RWPE2 (cell line): Measurements from ENCODE around the gene TMEM54.

ENCODE experiments used
- ATAC-seq: fragments of 200-7000 bp; cut with Tn5 transposase; 3 replicates; pipeline ENCODE4 v1.9.1; 2021; ENCODE audit warnings: low read depth
- DNase-seq: peaks from one replicate; pipeline ENCODE4 v3.0.0-alpha.2; 2020; ENCODE audit warnings: low spot score
- H3K27ac ChIP-seq: fragments of 450-650 bp; 2 replicates; pipeline ENCODE4 v1.5.1; 2017; ENCODE audit warnings: mild to moderate bottlenecking; ENCODE audit not compliant: poor library complexity, severe bottlenecking
- H3K27me3 ChIP-seq: fragments of 250-450 bp; sonication (Bioruptor Pico); 2 replicates; pipeline ENCODE4 v1.5.1; 2021; ENCODE audit warnings: mild to moderate bottlenecking, moderate library complexity; ENCODE audit not compliant: insufficient read depth, poor library complexity, severe bottlenecking
- H3K36me3 ChIP-seq: fragments of 250-450 bp; sonication (Bioruptor Pico); 2 replicates; pipeline ENCODE4 v1.5.1; 2020; ENCODE audit warnings: low read depth, mild to moderate bottlenecking, moderate library complexity
- H3K4me1 ChIP-seq: fragments of 250-450 bp; sonication (Bioruptor Pico); 2 replicates; pipeline ENCODE4 v1.5.1; 2021; ENCODE audit warnings: mild to moderate bottlenecking, moderate library complexity; ENCODE audit not compliant: insufficient read depth, poor library complexity, severe bottlenecking
- H3K4me3 ChIP-seq: fragments of 250-450 bp; sonication (Bioruptor Pico); 2 replicates; pipeline ENCODE4 v1.5.1; 2021; ENCODE audit warnings: mild to moderate bottlenecking, moderate library complexity; ENCODE audit not compliant: severe bottlenecking
- H3K9me3 ChIP-seq: fragments of 250-450 bp; sonication (Bioruptor Pico); 2 replicates; pipeline ENCODE4 v1.5.1; 2021; ENCODE audit warnings: mild to moderate bottlenecking, moderate library complexity; ENCODE audit not compliant: severe bottlenecking
- CTCF ChIP-seq: fragments of 450-650 bp; IDR thresholded peaks from one replicate; pipeline ENCODE4 v1.5.1; 2017; ENCODE audit warnings: mild to moderate bottlenecking, moderate library complexity; ENCODE audit not compliant: poor library complexity, severe bottlenecking

Gene TMEM54

DNA sequence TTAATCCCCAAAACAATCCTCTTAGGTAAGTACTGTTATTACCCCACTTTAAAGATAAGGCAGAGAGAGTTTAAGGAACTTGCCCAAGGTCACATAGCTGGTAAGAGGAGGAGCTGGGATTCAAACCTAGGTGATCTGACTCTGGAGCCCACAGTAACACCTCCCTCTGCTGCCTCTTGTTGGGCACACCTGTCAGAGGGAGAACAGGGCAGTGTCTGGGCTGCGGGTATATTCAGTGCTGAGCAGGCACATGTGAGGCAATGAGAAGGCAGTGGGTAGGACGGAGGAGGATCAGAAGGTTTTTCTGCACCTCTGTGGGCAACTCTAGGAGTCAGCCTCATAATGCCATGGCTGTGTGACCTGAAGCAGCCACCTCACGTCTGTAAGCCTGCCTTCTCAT lies 13.1 kb downstream of the TMEM54 start:
- Histone ChIP-seq H3K27ac (no peak overlapping the region), H3K36me3 (no peaks in the 10 kb centered on the region), H3K9me3 (no peaks in the 10 kb centered on the region), H3K27me3 (peaks cover 30% of the 10 kb centered on the region), H3K4me1 (no peaks in the 10 kb centered on the region), H3K4me3 (no peak overlapping the region)
- TF ChIP-seq CTCF = no peak
- ATAC-seq (no peak), DNase-seq (no peak)

DNA sequence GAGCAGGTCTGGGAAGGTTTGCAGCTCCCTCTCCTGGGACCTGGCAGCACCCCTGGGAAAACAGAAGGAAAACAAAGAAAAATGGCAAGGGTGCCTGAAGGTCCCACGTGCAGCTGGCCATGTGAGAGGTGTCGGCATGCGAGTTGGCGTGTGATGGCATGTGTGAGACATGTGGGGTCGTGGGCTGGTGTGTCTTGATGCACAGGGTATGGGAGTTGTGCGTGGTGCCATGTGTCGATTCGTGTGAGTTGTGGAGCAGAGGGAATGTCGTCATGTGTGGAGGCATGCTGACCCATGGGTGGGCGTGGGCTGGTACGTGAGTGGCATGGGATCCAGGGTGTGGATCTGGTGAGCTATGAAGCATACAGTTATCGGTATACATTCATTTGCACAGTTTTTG lies 13.6 kb downstream of the TMEM54 start:
- no peak for ATAC-seq
- H3K4me1 ChIP-seq = no peaks in the 10 kb centered on the region
- no peak overlapping the region for H3K27ac ChIP-seq
- H3K9me3 ChIP-seq = no peaks in the 10 kb centered on the region
- DNase-seq = no peak
- H3K4me3 ChIP-seq = no peak overlapping the region
- no peaks in the 10 kb centered on the region for H3K36me3 ChIP-seq
- TF ChIP-seq CTCF = no peak
- H3K27me3 ChIP-seq = peaks cover 30% of the 10 kb centered on the region

DNA sequence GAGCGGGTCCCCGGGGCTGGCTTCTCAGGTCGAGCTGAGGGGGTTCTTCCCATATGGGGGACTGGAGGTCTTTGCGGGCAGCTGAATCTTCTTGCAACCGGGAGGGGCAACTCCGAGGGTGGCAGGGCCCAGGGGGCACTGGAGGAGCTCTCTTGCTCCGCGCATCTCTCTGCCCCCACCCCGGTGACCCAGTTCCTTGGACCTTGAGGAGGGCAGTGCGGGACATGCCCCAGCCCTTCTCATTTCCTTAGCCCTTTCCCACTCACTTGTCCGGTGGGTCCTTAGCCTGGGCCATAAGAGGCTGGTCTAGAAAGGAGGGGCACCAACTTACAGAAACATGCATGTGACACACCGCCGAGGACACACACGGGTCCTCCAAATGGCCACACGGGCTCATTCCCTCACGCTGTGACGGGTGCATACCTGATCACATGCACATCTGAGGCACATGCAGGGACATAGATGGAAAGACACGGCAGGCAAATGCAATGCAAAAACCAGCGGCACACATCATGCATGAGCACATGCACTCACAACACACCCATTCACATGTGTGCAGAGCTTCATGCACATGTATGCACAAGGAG lies 14.3 kb downstream of the TMEM54 start:
- Histone ChIP-seq H3K4me3 (no peak overlapping the region), H3K27ac (no peak overlapping the region)
- no peak for DNase-seq

GRCh38 chr1:32886004-32886827 lies 15.0 kb downstream of the TMEM54 start, which contains the start of gene HPCA:
TSS of gene HPCA (plus strand) at chr1:32886491. CDS start at chr1:32888899, 2,408 bp downstream.
- DNase-seq (no peak), ATAC-seq (peak; percentile 66)
- H3K9me3 ChIP-seq = no peaks in the 10 kb centered on the region
- peak; percentile 53 for TF ChIP-seq CTCF
- H3K4me3 ChIP-seq = no peak within 1 kb of the TSS
- peaks cover 30% of the 10 kb centered on the region for H3K27me3 ChIP-seq
- H3K4me1 ChIP-seq = no peaks in the 10 kb centered on the region
- H3K27ac ChIP-seq = no peak within 1 kb of the TSS
- H3K36me3 ChIP-seq = no peaks in the 10 kb centered on the region

More for the DNA sequence above, 14.3 kb downstream of the TMEM54 start:
- Histone ChIP-seq H3K9me3 (no peaks in the 10 kb centered on the region), H3K27me3 (peaks cover 30% of the 10 kb centered on the region), H3K4me1 (no peaks in the 10 kb centered on the region), H3K36me3 (no peaks in the 10 kb centered on the region)
- no peak for ATAC-seq
- peak; percentile 26 for TF ChIP-seq CTCF

GRCh38 chr1:32885676-32886003 lies 15.5 kb downstream of the TMEM54 start:
- no peaks in the 10 kb centered on the region for H3K36me3 ChIP-seq
- H3K4me1 ChIP-seq = no peaks in the 10 kb centered on the region
- peaks cover 30% of the 10 kb centered on the region for H3K27me3 ChIP-seq
- no peaks in the 10 kb centered on the region for H3K9me3 ChIP-seq
- ATAC-seq (no peak), DNase-seq (no peak)
- H3K4me3 ChIP-seq = no peak overlapping the region
- no peak overlapping the region for H3K27ac ChIP-seq
- no peak for TF ChIP-seq CTCF
